ENCODE measurements around the gene LAMA1. TPM values are rescaled to one million over a fixed set of nuclear protein-coding genes. Genes with fewer than 3 reads are reported as not detected.
A peak's percentile ranks its signal among the peaks of the same experiment; 100 is the strongest.

LAMA1 gene
- total and polyA plus RNA-seq, 3 experiments from 2014 or later = not detected

- Mint-ChIP-seq H3K27ac (no peak overlapping the region), H3K9me3 (peaks cover 2 to 20% (median 10%) of the 10 kb centered on the region in 5 donors), H3K4me1 (no peaks in the 10 kb centered on the region), H3K27me3 (no peaks in the 10 kb centered on the region), H3K36me3 (peaks cover 0 to 2% (median 0%) of the 10 kb centered on the region in 3 donors), H3K4me3 (no peak overlapping the region)
- DNase-seq = no peak
- Histone ChIP-seq H3K9me3 (ENCODE audit: low read length) (no peaks in the 10 kb centered on the region), H3K36me3 (ENCODE audit: insufficient read depth, low read length) (no peaks in the 10 kb centered on the region), H3K27ac (ENCODE audit: low read depth, low read length) (no peak overlapping the region), H3K4me1 (ENCODE audit: insufficient read depth, low read length) (no peaks in the 10 kb centered on the region), H3K4me3 (ENCODE audit: low read length) (no peak overlapping the region), H3K27me3 (ENCODE audit: insufficient read depth, low read length, poor library complexity, severe bottlenecking) (no peaks in the 10 kb centered on the region)
- POLR2A ChIA-PET = no interaction called here
- CTCF ChIA-PET = no interaction called here
These were observed 190.4 kb downstream of the LAMA1 start for GRCh38 chr18:6927153-6927552.

DNA sequence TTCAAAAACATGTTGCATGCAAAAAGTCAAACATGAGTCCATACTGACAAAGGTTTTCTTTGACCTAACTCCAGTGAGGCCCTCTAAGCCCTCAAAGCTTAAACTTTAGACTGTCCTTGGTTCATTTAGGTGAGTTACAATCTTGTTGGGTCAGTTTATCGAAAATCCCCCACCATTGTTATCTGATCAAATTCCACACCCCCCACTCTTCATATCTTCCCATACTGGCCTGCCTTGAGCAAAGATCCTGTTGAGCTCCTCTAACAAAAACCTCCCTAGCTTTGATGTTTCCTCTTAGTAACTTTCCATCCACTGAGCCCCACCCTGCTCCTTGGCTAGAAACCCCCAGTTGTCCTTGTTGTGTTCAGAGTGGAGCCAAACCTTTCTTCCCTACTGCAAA is 194.4 kb downstream of the LAMA1 start:
- Histone ChIP-seq H3K4me1 (ENCODE audit: insufficient read depth, low read length) (no peaks in the 10 kb centered on the region), H3K36me3 (ENCODE audit: insufficient read depth, low read length) (no peaks in the 10 kb centered on the region), H3K4me3 (ENCODE audit: low read length) (no peak overlapping the region), H3K27me3 (ENCODE audit: insufficient read depth, low read length, poor library complexity, severe bottlenecking) (no peaks in the 10 kb centered on the region), H3K9me3 (ENCODE audit: low read length) (no peaks in the 10 kb centered on the region), H3K27ac (ENCODE audit: low read depth, low read length) (no peak overlapping the region)
- H3K27me3 Mint-ChIP-seq = peaks cover 0 to 1% of the 10 kb centered on the region in 2 donors
- DNase-seq = no peak
- H3K4me1 Mint-ChIP-seq = no peaks in the 10 kb centered on the region
- ChIA-PET POLR2A (no interaction called here), CTCF (no interaction called here)
- peaks cover 0 to 2% (median 0%) of the 10 kb centered on the region in 3 donors for H3K36me3 Mint-ChIP-seq
- H3K4me3 Mint-ChIP-seq = no peak overlapping the region
- peaks cover 0 to 33% (median 6%) of the 10 kb centered on the region in 5 donors for H3K9me3 Mint-ChIP-seq
- no peak overlapping the region for H3K27ac Mint-ChIP-seq

GRCh38 chr18:6921571-6921970 is 196.0 kb downstream of the LAMA1 start:
- no peak overlapping the region for H3K27ac ChIP-seq (ENCODE audit: low read depth, low read length)
- Mint-ChIP-seq H3K4me1 (no peaks in the 10 kb centered on the region), H3K4me3 (no peak overlapping the region), H3K36me3 (no peaks in the 10 kb centered on the region), H3K9me3 (peaks cover 0 to 31% (median 8%) of the 10 kb centered on the region in 5 donors), H3K27ac (no peak overlapping the region), H3K27me3 (peaks cover 0 to 1% of the 10 kb centered on the region in 2 donors)
- no peaks in the 10 kb centered on the region for H3K27me3 ChIP-seq (ENCODE audit: insufficient read depth, low read length, poor library complexity, severe bottlenecking)
- no peaks in the 10 kb centered on the region for H3K9me3 ChIP-seq (ENCODE audit: low read length)
- H3K36me3 ChIP-seq (ENCODE audit: insufficient read depth, low read length) = no peaks in the 10 kb centered on the region
- POLR2A ChIA-PET = no interaction called here
- CTCF ChIA-PET = no interaction called here
- H3K4me1 ChIP-seq (ENCODE audit: insufficient read depth, low read length) = no peaks in the 10 kb centered on the region
- no peak for DNase-seq
- H3K4me3 ChIP-seq (ENCODE audit: low read length) = no peak overlapping the region

- Mint-ChIP-seq H3K27me3 (peaks cover 0 to 1% of the 10 kb centered on the region in 2 donors), H3K4me1 (no peaks in the 10 kb centered on the region), H3K27ac (no peak overlapping the region), H3K36me3 (no peaks in the 10 kb centered on the region), H3K4me3 (peak overlapping the region in 1 of 7 donors; percentile 2), H3K9me3 (peaks cover 0 to 31% (median 8%) of the 10 kb centered on the region in 5 donors)
- ChIA-PET POLR2A (no interaction called here), CTCF (no interaction called here)
- Histone ChIP-seq H3K27me3 (ENCODE audit: insufficient read depth, low read length, poor library complexity, severe bottlenecking) (no peaks in the 10 kb centered on the region), H3K9me3 (ENCODE audit: low read length) (no peaks in the 10 kb centered on the region), H3K4me1 (ENCODE audit: insufficient read depth, low read length) (no peaks in the 10 kb centered on the region), H3K4me3 (ENCODE audit: low read length) (no peak overlapping the region), H3K27ac (ENCODE audit: low read depth, low read length) (no peak overlapping the region), H3K36me3 (ENCODE audit: insufficient read depth, low read length) (no peaks in the 10 kb centered on the region)
- DNase-seq = no peak
These were observed 197.3 kb downstream of the LAMA1 start for GRCh38 chr18:6920099-6920955.

DNA sequence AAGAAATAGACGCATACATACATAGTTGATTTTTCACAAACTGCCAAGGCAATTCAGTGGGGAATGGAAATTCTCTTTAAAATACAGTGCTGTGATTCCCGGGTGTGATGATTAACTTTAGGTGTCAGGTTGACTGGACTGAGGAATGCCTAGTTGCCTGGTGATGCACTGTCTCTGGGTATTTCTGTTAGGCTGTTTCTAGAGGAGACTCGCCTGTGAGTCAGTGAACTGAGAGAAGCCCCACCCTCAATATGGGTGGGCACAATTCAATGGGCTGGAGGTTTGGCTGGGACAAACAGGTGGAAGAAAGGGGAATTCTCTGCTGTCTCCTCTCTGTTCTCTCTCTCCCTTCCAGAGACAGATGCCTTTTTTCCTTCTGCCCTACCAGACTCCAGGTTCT is 200.5 kb downstream of the LAMA1 start:
- no peak for DNase-seq
- H3K9me3 Mint-ChIP-seq = peaks cover 0 to 24% (median 10%) of the 10 kb centered on the region in 5 donors
- Histone ChIP-seq H3K36me3 (ENCODE audit: insufficient read depth, low read length) (no peaks in the 10 kb centered on the region), H3K27ac (ENCODE audit: low read depth, low read length) (no peak overlapping the region), H3K27me3 (ENCODE audit: insufficient read depth, low read length, poor library complexity, severe bottlenecking) (no peaks in the 10 kb centered on the region), H3K4me3 (ENCODE audit: low read length) (no peak overlapping the region), H3K9me3 (ENCODE audit: low read length) (no peaks in the 10 kb centered on the region), H3K4me1 (ENCODE audit: insufficient read depth, low read length) (no peaks in the 10 kb centered on the region)
- H3K27ac Mint-ChIP-seq = no peak overlapping the region
- H3K27me3 Mint-ChIP-seq = peaks cover 0 to 1% of the 10 kb centered on the region in 2 donors
- ChIA-PET CTCF (no interaction called here), POLR2A (no interaction called here)
- H3K4me3 Mint-ChIP-seq = no peak overlapping the region
- H3K4me1 Mint-ChIP-seq = no peaks in the 10 kb centered on the region
- H3K36me3 Mint-ChIP-seq = no peaks in the 10 kb centered on the region

DNA sequence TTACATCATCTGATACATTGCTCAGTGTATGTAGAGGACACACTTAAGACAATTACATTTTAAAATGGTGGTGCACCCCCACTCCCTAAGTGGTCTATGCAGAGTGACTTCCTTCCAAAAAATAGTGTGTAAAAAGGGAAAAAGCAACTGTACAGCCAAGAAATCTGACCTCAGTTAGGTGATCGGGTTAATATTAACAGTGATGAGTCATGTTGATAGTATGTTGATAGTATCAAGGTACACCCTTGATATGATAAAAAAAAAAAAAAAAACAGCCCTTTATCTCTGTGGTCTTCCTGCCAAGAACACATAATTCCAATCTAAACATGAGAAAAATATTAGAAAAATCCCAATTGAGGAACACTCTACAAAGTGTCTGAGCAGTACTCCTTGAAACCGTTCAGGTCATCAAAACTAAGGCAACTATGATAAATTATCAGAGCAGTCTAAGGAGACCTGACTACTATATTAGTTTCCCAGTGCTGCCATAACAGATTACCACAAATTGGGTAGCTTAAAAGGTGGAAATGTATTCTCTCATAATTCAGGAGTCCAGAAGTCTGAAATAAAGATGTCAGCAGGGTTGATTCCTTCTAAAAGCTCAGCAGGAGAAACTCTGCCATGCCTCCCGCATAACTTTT is 216.2 kb downstream of the LAMA1 start:
- Mint-ChIP-seq H3K4me3 (no peak overlapping the region), H3K27me3 (no peaks in the 10 kb centered on the region), H3K9me3 (peaks cover 7 to 31% (median 18%) of the 10 kb centered on the region in 5 donors), H3K36me3 (peaks cover 0 to 1% (median 0%) of the 10 kb centered on the region in 3 donors), H3K27ac (no peak overlapping the region), H3K4me1 (no peaks in the 10 kb centered on the region)
- H3K36me3 ChIP-seq (ENCODE audit: insufficient read depth, low read length) = no peaks in the 10 kb centered on the region
- H3K27ac ChIP-seq (ENCODE audit: low read depth, low read length) = no peak overlapping the region
- H3K27me3 ChIP-seq (ENCODE audit: insufficient read depth, low read length, poor library complexity, severe bottlenecking) = no peaks in the 10 kb centered on the region
- POLR2A ChIA-PET = no interaction called here
- CTCF ChIA-PET = no interaction called here
- no peaks in the 10 kb centered on the region for H3K4me1 ChIP-seq (ENCODE audit: insufficient read depth, low read length)
- DNase-seq = no peak
- no peaks in the 10 kb centered on the region for H3K9me3 ChIP-seq (ENCODE audit: low read length)
- H3K4me3 ChIP-seq (ENCODE audit: low read length) = no peak overlapping the region

DNA sequence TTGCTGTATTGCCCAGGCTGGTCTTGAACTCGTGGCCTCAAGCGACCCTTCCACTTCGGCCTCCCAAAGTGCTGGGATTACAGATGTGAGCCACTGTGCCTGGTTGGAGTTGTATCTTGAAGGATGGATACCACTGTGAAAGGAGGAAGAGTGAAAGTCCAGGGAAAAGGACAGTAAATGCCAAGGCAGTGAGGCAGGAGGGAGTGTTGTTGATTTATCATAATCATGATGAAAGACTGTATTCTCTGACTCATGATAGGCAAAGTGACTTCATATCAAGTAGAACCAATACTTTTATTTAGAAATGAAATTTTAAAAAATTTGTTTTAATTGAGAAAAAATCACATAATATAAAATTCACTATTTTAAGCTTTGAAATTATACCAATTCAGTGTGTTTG is 225.8 kb downstream of the LAMA1 start:
- H3K4me1 ChIP-seq (ENCODE audit: insufficient read depth, low read length) = no peaks in the 10 kb centered on the region
- POLR2A ChIA-PET = no interaction called here
- CTCF ChIA-PET = no interaction called here

More for the DNA sequence above, 225.8 kb downstream of the LAMA1 start:
- DNase-seq = no peak
- no peaks in the 10 kb centered on the region for H3K36me3 Mint-ChIP-seq
- no peak overlapping the region for H3K4me3 Mint-ChIP-seq
- H3K4me3 ChIP-seq (ENCODE audit: low read length) = no peak overlapping the region
- no peaks in the 10 kb centered on the region for H3K4me1 Mint-ChIP-seq
- H3K27ac Mint-ChIP-seq = no peak overlapping the region
- H3K27me3 Mint-ChIP-seq = no peaks in the 10 kb centered on the region
- no peak overlapping the region for H3K27ac ChIP-seq (ENCODE audit: low read depth, low read length)
- H3K9me3 Mint-ChIP-seq = peaks cover 0 to 10% (median 6%) of the 10 kb centered on the region in 5 donors
- H3K9me3 ChIP-seq (ENCODE audit: low read length) = no peaks in the 10 kb centered on the region
- no peaks in the 10 kb centered on the region for H3K27me3 ChIP-seq (ENCODE audit: insufficient read depth, low read length, poor library complexity, severe bottlenecking)
- H3K36me3 ChIP-seq (ENCODE audit: insufficient read depth, low read length) = no peaks in the 10 kb centered on the region

Measured in CD8-positive, alpha-beta memory T cell (primary cell).